Activated T-helper 1 cell treated with anti-CD3 and anti-CD28 coated beads, Interleukin-12 subunit alpha, Interleukin-12 subunit beta, Interleukin-2, Interleukin-4 antibody, amounts not matched to agents 30 ng/mL and 10 ng/mL and 1 ng/mL, durations not matched to agents 14 hours and 24 hours and 36 hours (primary cell): ENCODE results near the gene PRAC2. TPM values are rescaled to one million over a fixed set of nuclear protein-coding genes. Genes with fewer than 3 reads are reported as not detected.

Experiments used
- DNase-seq: peaks from one replicate; pipeline ENCODE4 v3.0.0; 2021; ENCODE audit warnings: low spot score
- H3K27ac Mint-ChIP-seq: one replicate; pipeline ENCODE4 v1.8.0; 2021; ENCODE audit warnings: mild to moderate bottlenecking, mixed read lengths
- H3K27me3 Mint-ChIP-seq: one replicate; pipeline ENCODE4 v1.8.0; 2022; ENCODE audit warnings: mild to moderate bottlenecking, moderate library complexity, mixed read lengths; ENCODE audit not compliant: insufficient read depth
- H3K36me3 Mint-ChIP-seq: one replicate; pipeline ENCODE4 v1.8.0; 2021; ENCODE audit warnings: low read depth, mixed read lengths
- H3K4me1 Mint-ChIP-seq: one replicate; pipeline ENCODE4 v1.8.0; 2021; ENCODE audit warnings: low read depth, mixed read lengths
- H3K4me3 Mint-ChIP-seq: one replicate; pipeline ENCODE4 v1.8.0; 2021; ENCODE audit warnings: mild to moderate bottlenecking, moderate library complexity, mixed read lengths
- H3K9me3 Mint-ChIP-seq: one replicate; pipeline ENCODE4 v1.8.0; 2021; ENCODE audit warnings: mixed read lengths
- intact Hi-C: fragments of 100-400 bp; cut with micrococcal nuclease; formaldehyde crosslinking; loops from one replicate; pipeline ENCODE4 v1.15.1; 2024
- total RNA-seq: library from RNA; stranded (reverse); gene quantifications from 2 replicates; pipeline ENCODE4 v1.2.3, GENCODE V29; 2022

Gene PRAC2
- not detected in 2 replicates for total RNA-seq

GRCh38 chr17:48722915-48723422, at the start of gene PRAC2:
PRAC2 (plus strand) TSS chr17:48723185; CDS start chr17:48724411, 1,226 bp downstream.
- no peaks in the 10 kb centered on the region for H3K9me3 Mint-ChIP-seq
- no peak for DNase-seq
- intact Hi-C loops, result loop anchor here (2.0 to 10.0 kb wide), 3 partner anchors 51 to 110 kb away; no protein-coding TSS in a partner anchor
- peak within 1 kb of the TSS; percentile 57 for H3K4me3 Mint-ChIP-seq
- no peaks in the 10 kb centered on the region for H3K36me3 Mint-ChIP-seq
- H3K4me1 Mint-ChIP-seq, result peaks cover 19% of the 10 kb centered on the region
- peak within 1 kb of the TSS; percentile 73 for H3K27ac Mint-ChIP-seq
- H3K27me3 Mint-ChIP-seq, result peaks cover 97% of the 10 kb centered on the region

- Mint-ChIP-seq H3K9me3 (no peaks in the 10 kb centered on the region), H3K4me3 (no peak overlapping the region), H3K36me3 (no peaks in the 10 kb centered on the region), H3K27me3 (peaks cover 52% of the 10 kb centered on the region), H3K4me1 (no peaks in the 10 kb centered on the region), H3K27ac (no peak overlapping the region)
- no peak for DNase-seq
- intact Hi-C loops, result no loop called here
These were observed 45.9 kb upstream of the PRAC2 start for GRCh38 chr17:48676963-48677558.

GRCh38 chr17:48678141-48678971, 44.6 kb upstream of the PRAC2 start:
- Mint-ChIP-seq H3K4me3 (no peak overlapping the region), H3K9me3 (no peaks in the 10 kb centered on the region), H3K4me1 (no peaks in the 10 kb centered on the region), H3K27ac (no peak overlapping the region), H3K36me3 (no peaks in the 10 kb centered on the region), H3K27me3 (peaks cover 53% of the 10 kb centered on the region)
- peak; percentile 60 for DNase-seq
- intact Hi-C loops, result loop anchor here (1.0 to 2.0 kb wide), 2 partner anchors 112 to 200 kb away; no protein-coding TSS in a partner anchor

- Mint-ChIP-seq H3K9me3 (no peaks in the 10 kb centered on the region), H3K27me3 (peaks cover 48% of the 10 kb centered on the region), H3K27ac (no peak overlapping the region), H3K4me3 (no peak overlapping the region), H3K4me1 (no peaks in the 10 kb centered on the region), H3K36me3 (no peaks in the 10 kb centered on the region)
- DNase-seq, result no peak
- intact Hi-C loops, result loop anchor here (2.0 kb wide), 1 partner anchor 111 kb away; no protein-coding TSS in a partner anchor
These were observed 43.4 kb upstream of the PRAC2 start for GRCh38 chr17:48679385-48680096.

GRCh38 chr17:48681609-48682008, 41.4 kb upstream of the PRAC2 start:
- Mint-ChIP-seq H3K4me1 (no peaks in the 10 kb centered on the region), H3K4me3 (no peak overlapping the region), H3K36me3 (no peaks in the 10 kb centered on the region), H3K27me3 (peaks cover 36% of the 10 kb centered on the region), H3K9me3 (no peaks in the 10 kb centered on the region), H3K27ac (no peak overlapping the region)
- intact Hi-C loops, result no loop called here
- DNase-seq, result no peak

- DNase-seq, result no peak
- H3K4me3 Mint-ChIP-seq, result no peak overlapping the region
- H3K27me3 Mint-ChIP-seq, result peaks cover 37% of the 10 kb centered on the region
- intact Hi-C loops, result no loop called here
- no peaks in the 10 kb centered on the region for H3K4me1 Mint-ChIP-seq
- no peaks in the 10 kb centered on the region for H3K9me3 Mint-ChIP-seq
- no peaks in the 10 kb centered on the region for H3K36me3 Mint-ChIP-seq
- H3K27ac Mint-ChIP-seq, result no peak overlapping the region
These were observed 32.3 kb upstream of the PRAC2 start for GRCh38 chr17:48690655-48691054.

- Mint-ChIP-seq H3K27ac (no peak overlapping the region), H3K27me3 (peaks cover 46% of the 10 kb centered on the region), H3K9me3 (no peaks in the 10 kb centered on the region), H3K36me3 (no peaks in the 10 kb centered on the region), H3K4me3 (no peak overlapping the region), H3K4me1 (no peaks in the 10 kb centered on the region)
- intact Hi-C loops, result no loop called here
- DNase-seq, result no peak
These were observed 30.9 kb upstream of the PRAC2 start for GRCh38 chr17:48692049-48692448.

- intact Hi-C loops, result no loop called here
- Mint-ChIP-seq H3K4me1 (no peaks in the 10 kb centered on the region), H3K27ac (no peak overlapping the region), H3K4me3 (no peak overlapping the region), H3K27me3 (peaks cover 44% of the 10 kb centered on the region), H3K36me3 (no peaks in the 10 kb centered on the region), H3K9me3 (no peaks in the 10 kb centered on the region)
- DNase-seq, result no peak
These were observed 29.8 kb upstream of the PRAC2 start for GRCh38 chr17:48693178-48693577.

- Mint-ChIP-seq H3K27ac (no peak overlapping the region), H3K4me3 (no peak overlapping the region), H3K36me3 (no peaks in the 10 kb centered on the region), H3K27me3 (peaks cover 53% of the 10 kb centered on the region), H3K4me1 (no peaks in the 10 kb centered on the region), H3K9me3 (no peaks in the 10 kb centered on the region)
- intact Hi-C loops, result no loop called here
- no peak for DNase-seq
These were observed 21.0 kb upstream of the PRAC2 start for GRCh38 chr17:48701864-48702532.

GRCh38 chr17:48704361-48705248, 18.4 kb upstream of the PRAC2 start:
- Mint-ChIP-seq H3K36me3 (no peaks in the 10 kb centered on the region), H3K4me3 (no peak overlapping the region), H3K4me1 (no peaks in the 10 kb centered on the region), H3K27ac (no peak overlapping the region), H3K9me3 (no peaks in the 10 kb centered on the region), H3K27me3 (peaks cover 71% of the 10 kb centered on the region)
- intact Hi-C loops, result no loop called here
- no peak for DNase-seq

GRCh38 chr17:48711128-48711527, 11.9 kb upstream of the PRAC2 start:
- Mint-ChIP-seq H3K4me3 (no peak overlapping the region), H3K27me3 (peaks cover 67% of the 10 kb centered on the region), H3K4me1 (no peaks in the 10 kb centered on the region), H3K27ac (no peak overlapping the region), H3K9me3 (no peaks in the 10 kb centered on the region), H3K36me3 (no peaks in the 10 kb centered on the region)
- intact Hi-C loops, result no loop called here
- no peak for DNase-seq
